K562 (cell line): ENCODE data around the gene HSD17B8. TPM values are rescaled to one million over a fixed set of nuclear protein-coding genes. Genes with fewer than 3 reads are reported as not detected.

Experiments used
- ARID3A ChIP-seq: IDR thresholded peaks from 2 replicates; pipeline ENCODE4 v1.6.1; 2012; ENCODE audit warnings: low read depth, low read length, improper control_type of control experiment, borderline replicate concordance
- HDAC6 ChIP-seq: IDR thresholded peaks from 2 replicates; pipeline ENCODE4 v1.6.1; 2012; ENCODE audit warnings: low read depth, mild to moderate bottlenecking, control low read depth, inconsistent platforms, low read length, moderate library complexity
- USF1 ChIP-seq: sonication (generic); formaldehyde crosslinking; IDR thresholded peaks from 2 replicates; pipeline ENCODE4 v1.9.0; 2022; ENCODE audit warnings: mild to moderate bottlenecking, missing genetic modification reagents
- ZNF609 ChIP-seq: sonication (generic); formaldehyde crosslinking; IDR thresholded peaks from 2 replicates; pipeline ENCODE4 v1.8.1; 2023; ENCODE audit warnings: missing genetic modification reagents, mild to moderate bottlenecking, borderline replicate concordance
- polyA plus RNA-seq, 8 experiments: library from polyadenylated mRNA; depleted of rRNA in 4 of 8; stranded (reverse) in 5 of 8; unstranded in 3 of 8; fragments of >200 nt; fragmentation: Nextera tagmentation in 2 of 8; fragmentation: Illumina TruSeq in 1 of 8; extraction: Ambion mirVana in 2 of 8; extraction: Trizol in 1 of 8; gene quantifications; 2 replicates each; pipeline versions ENCODE4 v1.2.1 to v1.2.3, GENCODE V29; 2011 to 2014; ENCODE audit warnings: inconsistent platforms in 1 of 8, missing spikeins in 1 of 8
- total RNA-seq, 7 experiments: library from RNA; depleted of rRNA in 6 of 7; stranded (reverse); fragments of >200 nt in 6 of 7; fragmentation: Illumina TruSeq in 2 of 7; extraction: Trizol in 2 of 7; gene quantifications; 2 replicates each; pipeline versions ENCODE4 v1.2.1 to v1.2.3, GENCODE V29; 2011 to 2021; ENCODE audit warnings: low replicate concordance in 1 of 7

HSD17B8 gene
- total and polyA plus RNA-seq, 9 of the 15 experiments (the other 6 are each of a cell fraction or from before 2014, with no cell fraction given): 3.7 to 35.2 (median 14.2) TPM

- TF ChIP-seq ZNF609 (CRISPR knock-in tag): no peak
- TF ChIP-seq USF1 (CRISPR knock-in tag): no peak
- TF ChIP-seq ARID3A: no peak
- TF ChIP-seq HDAC6: no peak
Measured at GRCh38 chr6:33176906-33177305, 27.5 kb upstream of the HSD17B8 start (continued).
